HG02981 (cell line): Measurements from ENCODE around the gene FOXP4.

Experiments
- ATAC-seq: cut with Tn5 transposase; IDR thresholded peaks from one replicate; pipeline ENCODE4 v1.9.1; 2021; ENCODE audit warnings: mild to moderate bottlenecking, moderate library complexity; ENCODE audit not compliant: unreplicated experiment

The FOXP4 gene

GRCh38 chr6:41580690-41581089 lies 34.5 kb downstream of the FOXP4 start:
- no peak for ATAC-seq

DNA sequence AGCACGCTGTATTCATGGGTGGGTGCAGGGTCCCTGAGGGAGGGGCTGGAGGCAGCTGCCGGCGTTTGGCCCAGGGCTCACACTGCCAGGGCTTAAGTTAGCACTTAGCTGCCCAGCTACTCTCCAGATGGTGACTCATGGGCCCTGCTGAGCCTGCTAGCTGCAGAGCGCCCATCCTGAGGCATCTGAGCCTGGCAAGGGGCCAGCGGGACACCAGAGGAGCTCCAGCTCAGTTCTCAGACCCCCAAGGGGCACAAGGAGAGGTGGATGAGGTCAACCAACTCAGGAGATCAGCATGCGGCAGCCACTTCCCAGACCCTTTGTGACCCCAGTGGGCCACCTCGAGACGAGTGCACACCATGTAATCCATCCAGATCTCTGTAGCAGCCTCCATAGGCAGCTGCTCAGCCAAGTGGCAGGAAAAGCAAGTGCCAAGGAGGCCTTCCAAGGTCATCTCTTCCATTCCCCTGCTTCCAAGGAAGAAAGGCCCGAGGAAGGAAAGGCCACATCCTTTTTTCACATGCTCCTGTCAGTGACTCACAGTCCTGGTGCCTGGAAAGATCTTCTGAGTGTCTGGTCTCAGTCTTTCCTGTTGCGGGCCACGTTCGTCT lies 35.3 kb downstream of the FOXP4 start:
- no peak for ATAC-seq

DNA sequence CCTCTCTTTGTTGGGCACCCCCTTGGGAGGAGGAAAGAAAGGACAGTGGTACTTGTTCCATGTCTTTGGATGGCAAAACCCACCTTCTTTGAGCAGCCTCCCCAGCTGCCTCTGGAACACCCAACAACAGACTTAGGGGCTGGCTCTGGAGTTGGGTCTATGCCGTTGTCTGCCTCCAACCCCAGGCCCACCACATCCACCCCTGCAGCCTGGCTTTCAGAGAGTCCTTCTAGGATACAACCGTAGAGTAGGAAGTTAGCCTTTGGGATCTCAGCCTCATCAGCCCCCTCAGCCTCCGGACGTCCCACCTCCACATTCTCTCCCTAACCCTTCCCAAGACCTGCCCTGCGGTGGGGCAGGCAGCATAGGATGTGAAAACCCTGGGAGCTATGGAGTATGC lies 36.4 kb downstream of the FOXP4 start:
- ATAC-seq: no peak

GRCh38 chr6:41583565-41583964 lies 37.4 kb downstream of the FOXP4 start:
- no peak for ATAC-seq

GRCh38 chr6:41584205-41584604 lies 38.0 kb downstream of the FOXP4 start:
- no peak for ATAC-seq

DNA sequence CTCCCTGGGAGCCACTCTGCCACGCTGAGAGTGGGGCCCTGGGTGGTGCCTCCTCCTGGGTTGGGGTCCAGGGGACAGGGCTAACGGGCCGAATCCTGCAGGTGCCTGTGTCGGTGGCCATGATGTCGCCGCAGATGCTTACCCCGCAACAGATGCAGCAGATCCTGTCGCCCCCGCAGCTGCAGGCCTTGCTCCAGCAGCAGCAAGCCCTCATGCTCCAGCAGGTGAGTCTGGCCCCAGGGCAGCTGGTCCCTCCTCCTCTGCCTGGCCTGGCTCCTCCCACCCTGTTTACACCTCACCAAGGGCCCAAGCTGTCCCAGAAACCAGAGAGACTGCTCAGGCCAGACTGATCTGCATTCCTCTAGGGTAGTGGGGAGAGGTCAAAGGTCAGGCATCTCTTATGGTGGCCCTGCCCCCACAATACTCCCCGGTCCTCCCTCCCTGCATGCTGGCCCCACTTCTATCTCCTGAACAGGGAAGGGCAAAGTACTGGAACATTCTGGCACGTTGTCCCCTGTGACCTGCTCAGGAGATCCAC lies 38.6 kb downstream of the FOXP4 start:
- ATAC-seq: no peak

DNA sequence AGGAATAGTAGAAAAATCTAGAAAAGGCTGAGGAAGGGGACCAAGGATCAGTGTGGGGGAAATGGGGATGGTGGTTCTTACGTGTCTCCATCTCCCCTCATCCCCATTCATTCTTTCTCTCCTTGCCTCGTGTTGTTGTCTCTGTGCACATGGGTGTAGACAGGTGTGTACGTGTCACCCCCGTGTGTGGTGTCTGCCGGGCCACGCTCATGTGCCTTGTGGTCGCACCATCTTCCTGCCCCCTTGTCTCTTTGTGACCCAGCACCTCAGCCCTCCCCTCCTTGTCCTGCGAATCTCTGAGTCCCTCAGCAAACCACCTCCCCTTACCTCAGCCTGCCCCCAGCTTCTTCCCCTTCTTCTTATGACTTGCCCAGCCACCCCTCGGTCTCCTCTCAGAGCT lies 39.4 kb downstream of the FOXP4 start:
- ATAC-seq: no peak

DNA sequence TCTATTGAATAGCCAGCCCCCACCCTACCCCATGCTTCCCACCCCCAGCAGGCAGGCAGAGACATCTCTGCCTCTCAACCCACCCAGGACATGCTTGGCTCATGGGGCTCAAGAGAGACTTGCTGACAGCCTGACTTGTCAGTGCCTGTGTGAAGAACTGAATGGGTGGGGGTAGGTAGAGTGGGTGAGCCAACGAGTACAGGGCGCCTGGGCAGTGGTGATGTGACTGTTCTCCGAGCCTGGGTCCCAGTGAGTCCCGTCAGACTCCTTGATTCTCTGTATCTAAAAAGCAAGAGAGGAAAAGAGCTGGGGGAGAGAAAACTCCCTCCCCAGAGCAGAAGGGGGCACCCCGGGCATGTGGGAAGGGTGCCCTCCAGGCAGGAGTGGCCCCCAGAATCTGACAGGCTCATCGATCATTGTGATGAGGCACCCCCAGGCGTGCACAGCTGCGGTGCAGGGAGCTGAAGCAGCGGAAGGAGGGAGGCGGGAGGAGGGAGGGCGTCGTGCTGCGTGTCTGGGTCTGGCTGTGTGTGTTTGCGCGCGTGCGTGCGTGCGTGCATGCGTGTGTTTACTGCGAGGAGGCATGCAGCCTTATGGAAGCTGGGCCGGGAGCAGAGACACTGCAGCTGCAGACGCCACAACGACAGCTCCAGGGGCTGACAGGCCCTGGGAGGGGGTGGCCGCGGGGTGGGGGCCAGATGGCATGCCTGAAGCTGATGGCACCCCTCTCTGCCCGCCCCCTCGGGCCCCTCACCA lies 40.2 kb downstream of the FOXP4 start:
- no peak for ATAC-seq

GRCh38 chr6:41587131-41587879 lies 41.1 kb downstream of the FOXP4 start:
- no peak for ATAC-seq

- ATAC-seq: no peak
Observed at GRCh38 chr6:41588111-41588510, 41.9 kb downstream of the FOXP4 start.

- no peak for ATAC-seq
Observed at GRCh38 chr6:41589223-41589622, 43.0 kb downstream of the FOXP4 start.

DNA sequence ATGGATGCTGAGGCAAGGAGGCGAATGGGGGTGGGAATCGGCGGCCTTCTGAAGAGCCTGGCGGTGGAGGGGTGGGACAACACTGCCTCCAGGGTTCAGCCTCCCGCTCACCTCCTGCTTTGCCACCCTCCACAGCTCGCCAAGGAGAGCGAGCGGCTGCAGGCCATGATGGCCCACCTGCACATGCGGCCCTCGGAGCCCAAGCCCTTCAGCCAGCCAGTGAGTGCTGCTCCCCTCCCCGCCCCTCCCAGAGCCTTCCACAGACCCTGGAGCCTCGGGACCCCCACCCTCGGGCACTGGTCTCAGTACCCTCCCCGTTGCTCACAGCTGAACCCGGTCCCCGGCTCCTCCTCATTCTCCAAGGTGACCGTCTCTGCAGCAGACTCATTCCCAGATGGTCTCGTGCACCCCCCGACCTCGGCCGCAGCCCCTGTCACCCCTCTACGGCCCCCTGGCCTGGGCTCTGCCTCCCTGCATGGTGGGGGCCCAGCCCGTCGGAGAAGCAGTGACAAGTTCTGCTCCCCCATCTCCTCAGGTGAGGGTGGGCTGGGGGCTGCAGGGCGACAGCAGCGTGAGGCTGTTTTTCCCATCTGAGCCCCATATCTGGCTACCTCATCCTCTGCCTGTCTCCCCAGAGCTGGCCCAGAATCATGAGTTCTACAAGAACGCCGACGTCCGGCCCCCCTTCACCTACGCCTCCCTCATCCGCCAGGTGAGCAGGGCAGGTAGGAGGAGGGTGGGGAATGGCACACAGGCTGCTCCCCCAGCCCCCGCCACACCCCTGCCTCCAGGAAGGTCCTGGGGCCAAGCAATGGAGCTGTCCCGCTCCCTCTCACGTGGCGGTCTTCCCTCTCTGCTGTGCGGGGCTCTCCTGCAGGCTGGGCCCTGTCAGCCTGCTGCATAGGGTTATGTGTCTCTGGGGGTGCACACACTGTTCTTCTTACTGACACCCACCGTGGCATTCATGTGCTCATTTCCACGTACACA lies 43.7 kb downstream of the FOXP4 start:
- ATAC-seq: no peak

- ATAC-seq: no peak
Observed at GRCh38 chr6:41591122-41591521, 44.9 kb downstream of the FOXP4 start.

DNA sequence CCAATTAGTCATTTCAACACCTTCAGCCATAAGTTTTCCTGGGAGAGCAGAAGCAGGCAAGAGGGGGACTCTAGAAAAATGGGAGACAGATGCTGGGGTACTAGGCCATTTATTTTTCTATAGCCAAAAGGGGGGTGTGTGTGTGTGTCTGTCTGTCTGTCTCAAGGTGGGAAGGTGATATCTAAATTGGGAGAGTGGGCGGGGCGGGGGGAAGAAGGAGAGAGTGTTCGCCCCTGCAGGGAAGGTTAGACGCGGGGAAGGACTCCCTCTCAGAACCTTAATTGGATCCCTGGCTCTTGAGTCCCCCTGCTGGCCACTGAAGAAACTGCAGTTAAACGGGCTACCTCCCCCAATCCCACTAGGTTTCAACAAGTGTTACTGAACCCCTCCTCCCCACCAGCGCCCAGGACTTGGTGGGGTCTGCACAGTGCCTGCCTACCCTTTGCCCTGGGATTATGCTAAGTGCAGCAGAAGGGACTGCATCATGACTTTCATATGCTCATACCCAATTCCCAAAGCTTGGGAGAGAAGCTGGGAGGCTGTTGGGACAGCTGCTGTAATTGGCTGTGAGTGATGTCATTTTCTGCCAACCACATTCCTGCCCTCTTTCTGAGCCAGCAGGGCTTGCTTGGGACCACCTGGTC lies 45.8 kb downstream of the FOXP4 start:
- ATAC-seq: no peak

GRCh38 chr6:41593406-41593805 lies 47.2 kb downstream of the FOXP4 start:
- no peak for ATAC-seq

DNA sequence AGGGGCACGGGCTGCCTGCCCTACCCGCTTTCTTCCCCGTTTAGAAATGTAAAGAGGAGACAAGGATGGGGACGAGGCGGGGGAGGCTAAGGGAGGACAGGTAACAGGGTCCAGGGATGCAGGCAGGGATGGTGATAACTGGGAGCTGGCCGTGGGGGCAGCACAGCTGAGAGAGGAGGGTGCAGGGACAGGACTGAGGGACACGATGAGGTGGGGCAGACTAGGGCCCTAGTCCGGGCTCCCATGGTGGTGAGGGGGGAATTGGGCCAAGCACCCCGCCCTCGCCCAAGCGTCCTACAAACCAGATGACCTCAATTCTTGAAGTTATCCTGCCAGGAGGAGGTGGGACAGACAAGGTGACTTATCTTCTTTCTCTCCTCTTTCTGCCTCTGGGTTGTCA lies 47.7 kb downstream of the FOXP4 start:
- ATAC-seq: no peak

DNA sequence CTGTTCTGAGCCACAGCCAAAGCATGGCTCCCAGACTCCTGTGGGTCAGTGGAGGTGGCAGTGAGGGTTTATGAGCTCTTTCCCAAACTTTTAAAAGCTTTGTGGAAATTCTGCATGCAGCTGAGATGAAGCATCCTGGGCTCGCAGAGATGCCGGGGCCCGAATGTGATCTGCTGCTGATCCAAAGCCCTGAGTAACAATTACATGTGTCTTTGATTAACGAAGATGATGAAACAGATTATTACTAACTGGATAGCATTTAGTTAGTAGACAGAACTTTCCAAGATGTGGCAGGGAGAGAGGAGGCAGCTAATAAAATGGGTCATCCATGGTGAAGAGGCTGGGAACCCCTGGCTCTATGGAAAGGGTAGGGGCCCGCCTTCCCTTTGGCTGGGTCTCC lies 48.1 kb downstream of the FOXP4 start:
- ATAC-seq: no peak

DNA sequence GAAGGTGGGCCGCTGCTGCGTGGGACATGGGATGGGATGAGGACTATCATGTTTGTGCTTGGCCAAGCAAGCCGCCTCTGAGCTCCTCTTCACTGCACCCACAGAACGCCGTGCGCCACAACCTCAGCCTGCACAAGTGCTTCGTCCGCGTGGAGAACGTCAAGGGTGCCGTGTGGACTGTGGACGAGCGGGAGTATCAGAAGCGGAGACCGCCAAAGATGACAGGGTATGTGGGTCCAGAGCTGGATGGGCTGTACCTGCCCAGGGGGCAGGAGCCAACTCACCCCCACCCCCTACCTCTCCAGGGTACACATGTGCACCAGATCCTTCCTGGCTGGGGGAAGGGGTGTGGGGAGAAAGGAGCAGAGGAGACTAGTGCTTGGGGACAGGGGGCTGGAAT lies 48.6 kb downstream of the FOXP4 start:
- ATAC-seq: no peak

- no peak for ATAC-seq
Observed at GRCh38 chr6:41595166-41595565, 49.0 kb downstream of the FOXP4 start.

DNA sequence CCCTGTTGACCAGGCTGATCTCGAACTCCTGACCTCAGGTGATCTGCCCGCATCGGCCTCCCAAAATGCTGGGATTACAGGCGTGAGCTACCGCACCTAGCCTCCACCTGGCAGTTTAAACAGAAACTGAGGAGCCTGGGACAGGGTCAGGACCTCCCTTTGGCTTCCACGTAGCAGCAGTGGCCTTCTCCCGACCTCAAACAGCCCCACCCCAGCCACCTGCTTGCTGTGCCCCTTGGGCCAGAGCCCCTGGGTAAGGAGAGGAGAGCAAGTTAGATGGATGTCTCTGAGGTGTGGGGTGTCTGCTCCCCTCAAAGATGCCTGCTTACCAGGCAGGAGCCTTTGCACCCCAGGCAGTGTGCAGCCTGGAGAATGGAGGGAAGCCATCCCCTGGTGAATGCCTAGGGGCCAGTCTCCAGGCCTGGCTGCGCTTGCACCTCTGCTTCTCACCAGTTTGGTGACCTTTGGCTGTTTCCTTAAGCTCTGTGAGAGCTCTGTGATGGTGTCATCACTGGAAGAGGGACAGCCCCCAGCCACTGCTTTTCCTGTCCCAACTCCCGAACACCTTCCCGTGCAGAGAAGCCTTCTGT lies 50.0 kb downstream of the FOXP4 start:
- no peak for ATAC-seq
